Measurements from ENCODE around the gene GALNT18.

Gene GALNT18

DNA sequence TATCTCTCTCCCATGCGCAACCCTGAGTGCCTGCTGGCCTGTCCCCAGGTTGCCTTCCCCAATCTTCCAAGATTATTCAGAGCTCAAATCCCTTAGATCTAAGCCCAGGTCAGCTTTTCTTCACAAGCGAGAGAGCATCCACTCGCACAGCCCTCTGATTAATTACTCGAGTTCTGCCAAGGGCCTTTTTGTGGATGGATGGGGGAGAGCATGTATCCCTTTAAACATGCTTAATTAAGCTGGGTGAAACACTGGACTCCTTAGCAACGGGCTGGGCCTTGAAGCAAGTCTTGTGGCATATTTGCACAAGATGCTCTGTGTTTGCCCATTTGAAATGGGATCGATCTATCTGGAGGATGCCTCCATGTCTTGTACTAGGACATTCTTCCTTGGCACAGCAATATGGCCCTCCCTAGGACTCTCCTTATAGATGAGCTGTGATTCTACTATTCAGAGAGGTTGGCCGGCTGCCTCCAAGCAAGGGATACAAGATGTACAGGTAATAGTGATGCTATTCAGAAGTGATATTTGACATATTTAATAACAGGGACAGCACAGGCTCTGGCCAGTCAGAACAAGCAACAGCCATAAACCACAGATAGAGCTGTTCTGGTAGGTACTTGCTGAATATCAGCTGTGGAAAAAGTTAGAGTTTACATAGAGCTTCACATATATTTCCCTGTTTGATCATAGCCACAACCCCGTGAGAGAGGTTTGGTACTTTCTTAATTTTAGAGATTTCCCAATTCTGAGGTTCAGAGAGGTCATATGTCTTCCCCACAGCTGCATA, 394.3 kb downstream of the GALNT18 start:
- DNase-seq = no peak
